Muscle of back (tissue), 13 donors: ENCODE results near the gene RPLP1. TPM values are rescaled to one million over a fixed set of nuclear protein-coding genes. Genes with fewer than 3 reads are reported as not detected.
A peak's percentile ranks its signal among the peaks of the same experiment; 100 is the strongest.

ENCODE experiments used
- DNase-seq, 3 donors: peaks; one replicate each; pipeline versions ENCODE4 v3.0.0 to v3.0.0-alpha.2; 2013
- long read RNA-seq, 9 donors: transcript quantifications; one replicate each; lab custom pipeline, GENCODE V29; 2026
- polyA plus RNA-seq, 10 donors: library from polyadenylated mRNA; unstranded; fragments of 120-200 nt; gene quantifications; one replicate each; pipeline ENCODE4 v1.2.1, GENCODE V29; 2013; ENCODE audit not compliant: insufficient read length in 10 of 10

The RPLP1 gene
- 1,000 to 10,000 TPM; 2,594 to 4,870 (median 3,182) TPM for polyA plus RNA-seq
- long read RNA-seq, donor 1, transcript RPLP1-204 (3 exons, 940 nt) = minor isoform, 67 of 5,256 reads
- long read RNA-seq, donor 1, transcript RPLP1-202 (3 exons, 445 nt) = minor isoform, 150 of 5,256 reads
- long read RNA-seq, donor 1, transcript RPLP1-201 (4 exons, 1,197 nt) = major isoform, 4,375 of 5,256 reads
- long read RNA-seq, donor 1, partial matches to known transcripts = 367 of 5,256 reads
- long read RNA-seq, donor 1, other reads (novel, unspliced or antisense) = 297 of 5,256 reads
- long read RNA-seq, donor 2, transcript RPLP1-204 (3 exons, 940 nt) = minor isoform, 41 of 4,085 reads
- long read RNA-seq, donor 2, transcript RPLP1-202 (3 exons, 445 nt) = minor isoform, 81 of 4,085 reads
- long read RNA-seq, donor 2, transcript RPLP1-201 (4 exons, 1,197 nt) = major isoform, 3,564 of 4,085 reads
- long read RNA-seq, donor 2, partial matches to known transcripts = 177 of 4,085 reads
- long read RNA-seq, donor 2, other reads (novel, unspliced or antisense) = 222 of 4,085 reads
- long read RNA-seq, donor 3, transcript RPLP1-201 (4 exons, 1,197 nt) = major isoform, 7 of 10 reads
- long read RNA-seq, donor 3, partial matches to known transcripts = 0 of 10 reads
- long read RNA-seq, donor 3, other reads (novel, unspliced or antisense) = 0 of 10 reads
- long read RNA-seq, donor 4, transcript RPLP1-202 (3 exons, 445 nt) = minor isoform, 60 of 4,042 reads
- long read RNA-seq, donor 4, transcript RPLP1-204 (3 exons, 940 nt) = minor isoform, 86 of 4,042 reads
- long read RNA-seq, donor 4, transcript RPLP1-201 (4 exons, 1,197 nt) = major isoform, 3,294 of 4,042 reads
- long read RNA-seq, donor 4, partial matches to known transcripts = 386 of 4,042 reads
- long read RNA-seq, donor 4, other reads (novel, unspliced or antisense) = 216 of 4,042 reads
- long read RNA-seq, donor 5, transcript RPLP1-204 (3 exons, 940 nt) = minor isoform, 64 of 6,294 reads
- long read RNA-seq, donor 5, transcript RPLP1-202 (3 exons, 445 nt) = minor isoform, 156 of 6,294 reads
- long read RNA-seq, donor 5, transcript RPLP1-201 (4 exons, 1,197 nt) = major isoform, 5,449 of 6,294 reads
- long read RNA-seq, donor 5, partial matches to known transcripts = 256 of 6,294 reads
- long read RNA-seq, donor 5, other reads (novel, unspliced or antisense) = 369 of 6,294 reads
- long read RNA-seq, donor 6, transcript RPLP1-201 (4 exons, 1,197 nt) = major isoform, 3,900 of 4,478 reads
- long read RNA-seq, donor 6, transcript RPLP1-204 (3 exons, 940 nt) = minor isoform, 66 of 4,478 reads
- long read RNA-seq, donor 6, transcript RPLP1-202 (3 exons, 445 nt) = minor isoform, 92 of 4,478 reads
- long read RNA-seq, donor 6, partial matches to known transcripts = 236 of 4,478 reads
- long read RNA-seq, donor 6, other reads (novel, unspliced or antisense) = 183 of 4,478 reads
- long read RNA-seq, donor 7, transcript RPLP1-204 (3 exons, 940 nt) = minor isoform, 36 of 2,958 reads
- long read RNA-seq, donor 7, transcript RPLP1-201 (4 exons, 1,197 nt) = major isoform, 2,454 of 2,958 reads
- long read RNA-seq, donor 7, transcript RPLP1-202 (3 exons, 445 nt) = minor isoform, 55 of 2,958 reads
- long read RNA-seq, donor 7, partial matches to known transcripts = 285 of 2,958 reads
- long read RNA-seq, donor 7, other reads (novel, unspliced or antisense) = 128 of 2,958 reads
- long read RNA-seq, donor 8, transcript RPLP1-202 (3 exons, 445 nt) = minor isoform, 50 of 2,800 reads
- long read RNA-seq, donor 8, transcript RPLP1-204 (3 exons, 940 nt) = minor isoform, 60 of 2,800 reads
- long read RNA-seq, donor 8, transcript RPLP1-201 (4 exons, 1,197 nt) = major isoform, 2,308 of 2,800 reads
- long read RNA-seq, donor 8, partial matches to known transcripts = 252 of 2,800 reads
- long read RNA-seq, donor 8, other reads (novel, unspliced or antisense) = 130 of 2,800 reads
- long read RNA-seq, donor 9, transcript RPLP1-202 (3 exons, 445 nt) = minor isoform, 14 of 632 reads
- long read RNA-seq, donor 9, transcript RPLP1-201 (4 exons, 1,197 nt) = major isoform, 549 of 632 reads
- long read RNA-seq, donor 9, transcript RPLP1-204 (3 exons, 940 nt) = minor isoform, 6 of 632 reads
- long read RNA-seq, donor 9, partial matches to known transcripts = 44 of 632 reads
- long read RNA-seq, donor 9, other reads (novel, unspliced or antisense) = 19 of 632 reads

- DNase-seq = peak; percentile 97 to 99 (median 98)
Observed at GRCh38 chr15:69452692-69453521, at the start of gene RPLP1. Gene RPLP1 (plus strand): TSS chr15:69452818. CDS start chr15:69452949, 131 bp downstream.

GRCh38 chr15:69403594-69403993 is 49.0 kb upstream of the RPLP1 start:
- peak; percentile 34 to 80 (median 72) for DNase-seq

- DNase-seq = no peak
Observed at GRCh38 chr15:69405110-69405509, 47.5 kb upstream of the RPLP1 start.

- no peak for DNase-seq
Observed at GRCh38 chr15:69407719-69408400, 44.8 kb upstream of the RPLP1 start.

- no peak for DNase-seq
Observed at GRCh38 chr15:69408841-69409240, 43.8 kb upstream of the RPLP1 start.

GRCh38 chr15:69410248-69410874 is 42.3 kb upstream of the RPLP1 start:
- DNase-seq = peak in 2 of 3 donors; percentile 21 to 29

GRCh38 chr15:69412274-69412673 is 40.3 kb upstream of the RPLP1 start:
- no peak for DNase-seq

- no peak for DNase-seq
Observed at GRCh38 chr15:69412701-69413100, 39.9 kb upstream of the RPLP1 start.

- peak; percentile 92 to 97 (median 95) for DNase-seq
Observed at GRCh38 chr15:69413822-69414700, 38.6 kb upstream of the RPLP1 start, which contains the start of gene KIF23. Gene KIF23 (plus strand): TSS chr15:69414349. CDS start chr15:69414466, 117 bp downstream.

GRCh38 chr15:69414701-69415167 is 37.9 kb upstream of the RPLP1 start:
- DNase-seq = peak; percentile 49 to 86 (median 82)

- DNase-seq = no peak
Observed at GRCh38 chr15:69415381-69415780, 37.2 kb upstream of the RPLP1 start.

- DNase-seq = no peak
Observed at GRCh38 chr15:69417581-69417980, 35.0 kb upstream of the RPLP1 start.

GRCh38 chr15:69421498-69421897 is 31.1 kb upstream of the RPLP1 start:
- no peak for DNase-seq

- DNase-seq = no peak
Observed at GRCh38 chr15:69422336-69422895, 30.2 kb upstream of the RPLP1 start.

- no peak for DNase-seq
Observed at GRCh38 chr15:69424001-69424400, 28.6 kb upstream of the RPLP1 start.
